ENCODE results near the gene KITLG.

DNA sequence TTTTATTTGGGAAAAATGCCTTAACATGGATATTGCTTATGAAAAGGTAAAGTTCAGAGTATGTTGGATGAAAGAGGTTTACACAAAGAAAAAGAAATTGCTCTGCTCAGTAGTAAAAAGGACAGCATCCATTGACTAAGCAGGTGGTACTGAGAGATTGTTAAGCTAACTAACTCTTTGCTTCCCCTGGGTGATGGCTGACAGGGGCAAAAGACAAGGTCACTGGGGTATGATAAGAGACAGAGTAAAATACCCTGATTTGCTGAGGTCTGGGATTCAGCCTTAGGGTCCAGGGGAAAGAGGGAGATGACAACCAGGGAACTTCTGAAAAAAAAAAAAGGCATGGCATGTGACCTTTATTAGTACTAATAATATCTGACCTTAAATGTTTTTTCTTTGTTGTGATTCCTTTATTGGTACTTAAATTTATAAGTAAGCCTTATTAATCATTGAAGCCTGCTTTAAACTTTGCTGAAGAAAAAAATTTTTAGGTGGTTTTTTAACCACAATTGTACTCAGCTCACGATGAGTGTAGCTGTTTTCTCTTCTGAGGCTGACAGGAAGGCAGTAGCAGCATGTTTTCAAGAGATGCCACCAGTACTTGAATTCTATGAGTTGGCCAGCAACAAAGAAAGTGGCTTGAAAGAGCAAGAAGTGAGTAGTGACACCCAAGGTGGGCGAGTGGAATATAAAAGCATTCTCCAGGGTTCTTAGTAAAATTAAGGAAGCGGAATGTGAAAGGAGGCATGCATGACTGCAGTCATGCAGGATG is 43.7 kb upstream of the KITLG start:
- TF ChIP-seq, protein P1, sequence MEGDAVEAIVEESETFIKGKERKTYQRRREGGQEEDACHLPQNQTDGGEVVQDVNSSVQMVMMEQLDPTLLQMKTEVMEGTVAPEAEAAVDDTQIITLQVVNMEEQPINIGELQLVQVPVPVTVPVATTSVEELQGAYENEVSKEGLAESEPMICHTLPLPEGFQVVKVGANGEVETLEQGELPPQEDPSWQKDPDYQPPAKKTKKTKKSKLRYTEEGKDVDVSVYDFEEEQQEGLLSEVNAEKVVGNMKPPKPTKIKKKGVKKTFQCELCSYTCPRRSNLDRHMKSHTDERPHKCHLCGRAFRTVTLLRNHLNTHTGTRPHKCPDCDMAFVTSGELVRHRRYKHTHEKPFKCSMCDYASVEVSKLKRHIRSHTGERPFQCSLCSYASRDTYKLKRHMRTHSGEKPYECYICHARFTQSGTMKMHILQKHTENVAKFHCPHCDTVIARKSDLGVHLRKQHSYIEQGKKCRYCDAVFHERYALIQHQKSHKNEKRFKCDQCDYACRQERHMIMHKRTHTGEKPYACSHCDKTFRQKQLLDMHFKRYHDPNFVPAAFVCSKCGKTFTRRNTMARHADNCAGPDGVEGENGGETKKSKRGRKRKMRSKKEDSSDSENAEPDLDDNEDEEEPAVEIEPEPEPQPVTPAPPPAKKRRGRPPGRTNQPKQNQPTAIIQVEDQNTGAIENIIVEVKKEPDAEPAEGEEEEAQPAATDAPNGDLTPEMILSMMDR (IDR thresholded peaks at IDR 0.05) = no peak
- no peak for TF ChIP-seq POLR2A (IDR thresholded peaks at IDR 0.05)

Measured in adrenal gland (tissue), 5 donors.